ENCODE data around the gene ASB10. TPM values are rescaled to one million over a fixed set of nuclear protein-coding genes. Genes with fewer than 3 reads are reported as not detected.

The ASB10 gene
- polyA plus RNA-seq, 3 donors = 0.04 TPM; not detected in 2

Other genes with a start within 250 kb of the ASB10 start
- gene KCNH2, start 208.9 kb downstream of the ASB10 start, polyA plus RNA-seq (ENCODE audit: insufficient read length in 3 of 3) = 10 to 100 TPM; 16.9 to 22.5 (median 21.0) TPM
- 10 to 100 TPM; 11.0 to 14.2 (median 12.3) TPM for gene NOS3, start 196.2 kb downstream of the ASB10 start, polyA plus RNA-seq (ENCODE audit: insufficient read length in 3 of 3)
- 1 to 10 TPM; 1.5 to 3.1 (median 2.6) TPM for gene ATG9B, start 162.8 kb downstream of the ASB10 start, polyA plus RNA-seq (ENCODE audit: insufficient read length in 3 of 3)
- 10 to 100 TPM; 21.8 to 37.3 (median 29.9) TPM for gene ABCB8, start 158.8 kb downstream of the ASB10 start, polyA plus RNA-seq (ENCODE audit: insufficient read length in 3 of 3)
- gene ASIC3, start 138.7 kb downstream of the ASB10 start, polyA plus RNA-seq (ENCODE audit: insufficient read length in 3 of 3) = 1 to 10 TPM; 2.1 to 3.2 (median 2.4) TPM
- gene CDK5, start 129.4 kb downstream of the ASB10 start, polyA plus RNA-seq (ENCODE audit: insufficient read length in 3 of 3) = 10 to 100 TPM; 16.4 to 19.5 (median 18.8) TPM
- 100 to 1,000 TPM in 2 of 3 donors, 10 to 100 TPM in 1; 98.8 to 120 (median 115) TPM for gene SLC4A2, start 127.7 kb downstream of the ASB10 start, polyA plus RNA-seq (ENCODE audit: insufficient read length in 3 of 3)
- 10 to 100 TPM; 75.2 to 83.3 (median 79.1) TPM for gene FASTK, start 106.4 kb downstream of the ASB10 start, polyA plus RNA-seq (ENCODE audit: insufficient read length in 3 of 3)
- 10 to 100 TPM; 31.3 to 45.2 (median 39.3) TPM for gene TMUB1, start 103.8 kb downstream of the ASB10 start, polyA plus RNA-seq (ENCODE audit: insufficient read length in 3 of 3)
- 10 to 100 TPM; 68.0 to 78.3 (median 72.8) TPM for gene AGAP3, start 100.8 kb downstream of the ASB10 start, polyA plus RNA-seq (ENCODE audit: insufficient read length in 3 of 3)
- gene GBX1, start 19.6 kb downstream of the ASB10 start, polyA plus RNA-seq (ENCODE audit: insufficient read length in 3 of 3) = under 1 TPM in 2 of 3 donors, not detected in 1; 0.28 to 0.34 TPM
- gene H2BK1, start 23.2 kb upstream of the ASB10 start, polyA plus RNA-seq (ENCODE audit: insufficient read length in 3 of 3) = not detected
- gene ABCF2, start 40.0 kb upstream of the ASB10 start, polyA plus RNA-seq (ENCODE audit: insufficient read length in 3 of 3) = 10 to 100 TPM; 25.9 to 28.9 (median 26.3) TPM
- 10 to 100 TPM; 22.0 to 29.6 (median 28.4) TPM for gene CHPF2, start 45.2 kb upstream of the ASB10 start, polyA plus RNA-seq (ENCODE audit: insufficient read length in 3 of 3)
- gene SMARCD3, start 61.4 kb upstream of the ASB10 start, polyA plus RNA-seq (ENCODE audit: insufficient read length in 3 of 3) = 10 to 100 TPM; 76.0 to 80.1 (median 77.1) TPM
- gene NUB1, start 154.6 kb upstream of the ASB10 start, polyA plus RNA-seq (ENCODE audit: insufficient read length in 3 of 3) = 10 to 100 TPM; 75.7 to 82.8 (median 76.3) TPM
- 10 to 100 TPM; 34.9 to 49.6 (median 49.5) TPM for gene WDR86, start 222.8 kb upstream of the ASB10 start, polyA plus RNA-seq (ENCODE audit: insufficient read length in 3 of 3)